NCI-H345 (cell line): ENCODE data around the gene ZNF667.

Experiments used
- DNase-seq: peaks from one replicate; lab custom pipeline; 2025; lab: John Stamatoyannopoulos, UW

ZNF667 gene

DNA sequence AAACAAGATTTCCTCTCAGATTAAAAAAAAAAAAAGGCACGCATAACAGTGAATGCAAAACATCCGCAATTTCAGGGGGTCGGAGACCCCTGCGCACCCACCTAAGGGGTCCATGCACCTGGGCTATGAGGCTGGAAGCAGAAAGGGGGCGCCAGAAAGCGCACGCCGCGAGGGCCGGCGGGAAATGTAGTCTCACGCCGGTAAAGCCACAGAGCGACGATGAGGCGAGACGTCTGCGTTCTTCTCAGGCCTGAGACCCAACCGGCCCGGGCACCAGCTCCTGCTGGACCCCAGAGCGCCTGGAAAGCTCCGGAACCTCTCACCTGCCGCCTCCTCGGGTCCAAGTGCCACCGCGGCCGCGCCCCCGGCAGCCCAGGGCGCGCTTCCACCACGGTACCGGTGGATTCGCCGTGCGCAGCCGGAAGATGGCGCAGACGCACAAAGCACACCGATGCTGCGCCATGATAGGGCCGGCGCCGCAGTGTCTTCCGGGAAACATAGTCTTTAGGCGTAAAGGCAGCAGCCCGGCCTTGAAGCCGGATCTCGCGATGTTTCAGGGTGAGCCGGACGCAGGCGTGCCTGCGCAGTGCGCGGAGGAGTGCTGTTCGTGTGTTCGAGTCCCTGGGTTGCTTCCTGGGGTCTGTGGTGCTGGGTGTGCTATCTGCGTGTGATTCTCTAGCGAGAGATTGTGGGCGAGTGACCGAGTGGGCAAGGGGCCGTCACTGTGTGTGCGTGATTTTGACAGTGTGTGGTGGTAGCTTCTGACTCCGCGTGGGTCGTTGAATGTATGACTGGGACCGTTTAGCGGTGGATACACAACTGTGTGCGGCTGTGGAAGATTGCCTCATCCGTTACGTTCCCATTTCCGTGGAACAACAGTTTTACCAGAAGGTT, 83.8 kb downstream of the ZNF667 start, which contains the start of gene ZNF582:
ZNF582 (minus strand) TSS at position 416 of the 894 bp plus-strand sequence. CDS start 1,782 bp downstream, outside the sequence.
- peak; percentile 76 for DNase-seq
